HepG2 (cell line): ENCODE measurements around the gene ATP2B2. TPM values are rescaled to one million over a fixed set of nuclear protein-coding genes. Genes with fewer than 3 reads are reported as not detected.

Source experiments
- ATAC-seq: fragments of 200-7000 bp; cut with Tn5 transposase; 3 replicates; pipeline ENCODE4 v1.9.1; 2020; ENCODE audit warnings: mild to moderate bottlenecking, moderate library complexity
- BruUV-seq: library from RNA; stranded (reverse); fragments of 400-500 nt; replicated peaks from 2 replicates; lab custom pipeline; 2021; lab: Mats Ljungman, UMichigan
- CTCF ChIA-PET: fragments of 300-600 bp; formaldehyde crosslinking; extraction: SDS; loops from one replicate; lab custom pipeline; 2021; ENCODE audit warnings: low total read pairs, inconsistent platforms, low intra/inter-chr PET ratio; lab: Yijun Ruan, JAX
- POLR2A ChIA-PET: fragments of 350-600 bp; sonication (Branson Sonifier 250); formaldehyde crosslinking; loops from one replicate; lab custom pipeline; 2020; ENCODE audit warnings: antibody characterized with exemption, inconsistent platforms; lab: Yijun Ruan, JAX
- DNase-seq: peaks from one replicate; pipeline ENCODE4 v3.0.0-alpha.2; 2015; ENCODE audit warnings: low spot score
- FAIRE-seq: peaks from 3 replicates; lab custom pipeline; 2011; peaks lifted over from hg19 to GRCh38; lab: Jason Lieb, UNC
- H2AFZ ChIP-seq: one replicate; pipeline ENCODE4 v1.6.1; 2011; ENCODE audit warnings: low read length, inconsistent platforms
- H3K27ac ChIP-seq: fragments of 300-600 bp; 3 replicates; pipeline ENCODE4 v1.8.0; 2011; ENCODE audit warnings: mixed run types, mild to moderate bottlenecking, mixed read lengths, low read length, inconsistent platforms; ENCODE audit not compliant: insufficient read depth; ENCODE audit errors: extremely low read length
- H3K27me3 ChIP-seq, 2 experiments: fragments of 200-600 bp in 1 of 2; 2 replicates in 1 of 2; 3 replicates in 1 of 2; pipeline versions ENCODE4 v1.6.0 to v1.8.0; 2011; ENCODE audit warnings: low read length in 2 of 2, mild to moderate bottlenecking in 2 of 2, moderate library complexity in 2 of 2, inconsistent platforms in 1 of 2; ENCODE audit not compliant: insufficient read depth in 2 of 2, control insufficient read depth in 1 of 2
- H3K36me3 ChIP-seq, 2 experiments: fragments of 200-600 bp in 1 of 2; replicated peaks in 1 of 2; 2 replicates in 1 of 2; 3 replicates in 1 of 2; pipeline versions ENCODE4 v1.5.1 to v1.8.0; 2011; ENCODE audit warnings: low read length in 2 of 2, inconsistent platforms in 1 of 2; ENCODE audit not compliant: insufficient read depth in 2 of 2, control insufficient read depth in 1 of 2
- H3K4me1 ChIP-seq: 2 replicates; pipeline ENCODE4 v1.5.1; 2012; ENCODE audit warnings: low read length, inconsistent platforms; ENCODE audit not compliant: insufficient read depth
- H3K4me2 ChIP-seq: 2 replicates; pipeline ENCODE4 v1.6.0; 2011; ENCODE audit warnings: low read depth, low read length, inconsistent platforms
- H3K4me3 ChIP-seq, 3 experiments: fragments of 200-600 bp in 1 of 3; sonication (generic), shearing (Covaris generic) in 1 of 3; replicated peaks in 1 of 3; 2 replicates each; pipeline ENCODE4 v1.5.1; 2011 to 2016; ENCODE audit warnings: low read length in 3 of 3, inconsistent platforms in 2 of 3, low read depth in 2 of 3, mild to moderate bottlenecking in 2 of 3, control low read depth in 1 of 3, mixed read lengths in 1 of 3; ENCODE audit not compliant: insufficient read depth in 1 of 3
- H3K79me2 ChIP-seq: one replicate; pipeline ENCODE4 v1.6.1; 2011; ENCODE audit warnings: low read length, inconsistent platforms; ENCODE audit not compliant: insufficient read depth
- H3K9ac ChIP-seq: 2 replicates; pipeline ENCODE4 v1.6.0; 2011; ENCODE audit warnings: mild to moderate bottlenecking, low read depth, low read length, inconsistent platforms; ENCODE audit not compliant: insufficient read depth
- H3K9me3 ChIP-seq: 2 replicates; pipeline ENCODE4 v1.5.1; 2012; ENCODE audit warnings: mild to moderate bottlenecking, low read length
- H4K20me1 ChIP-seq: 2 replicates; pipeline ENCODE4 v1.6.0; 2011; ENCODE audit warnings: inconsistent platforms, mild to moderate bottlenecking, low read length, moderate library complexity; ENCODE audit not compliant: insufficient read depth
- ARHGAP35 ChIP-seq: sonication (generic); formaldehyde crosslinking; IDR thresholded peaks from 2 replicates; pipeline ENCODE4 v1.9.0; 2022; ENCODE audit warnings: mild to moderate bottlenecking, inconsistent platforms, moderate library complexity, missing genetic modification reagents, borderline replicate concordance
- ATF7-NPFF ChIP-seq: sonication (generic); formaldehyde crosslinking; IDR thresholded peaks from 2 replicates; pipeline ENCODE4 v1.8.1; 2023; ENCODE audit warnings: mild to moderate bottlenecking, low read depth, missing genetic modification reagents, moderate library complexity
- BRCA1 ChIP-seq: sonication (generic); formaldehyde crosslinking; IDR thresholded peaks from 2 replicates; pipeline ENCODE4 v1.4.0; 2020; ENCODE audit warnings: missing genetic modification reagents
- HDAC2 ChIP-seq: sonication (generic); formaldehyde crosslinking; IDR thresholded peaks from 2 replicates; pipeline ENCODE4 v1.4.0; 2020; ENCODE audit warnings: missing genetic modification reagents
- HIVEP1 ChIP-seq: sonication (generic); formaldehyde crosslinking; IDR thresholded peaks from 2 replicates; pipeline ENCODE4 v1.4.0; 2020; ENCODE audit warnings: mild to moderate bottlenecking, missing genetic modification reagents
- HNRNPLL ChIP-seq: fragments of 200-400 bp; formaldehyde crosslinking; IDR thresholded peaks from 2 replicates; pipeline ENCODE4 v1.6.1; 2017; ENCODE audit warnings: mild to moderate bottlenecking, low read depth, low read length; ENCODE audit not compliant: poor library complexity, severe bottlenecking
- KAT7 ChIP-seq: IDR thresholded peaks from 2 replicates; pipeline ENCODE4 v1.6.1; 2018; ENCODE audit warnings: borderline replicate concordance, missing compliant biosample characterization
- KDM4B ChIP-seq: sonication (generic); formaldehyde crosslinking; IDR thresholded peaks from 2 replicates; pipeline ENCODE4 v1.4.0; 2020; ENCODE audit warnings: missing genetic modification reagents
- MTF2 ChIP-seq: sonication (generic); formaldehyde crosslinking; IDR thresholded peaks from 2 replicates; pipeline ENCODE4 v1.5.0; 2020; ENCODE audit warnings: missing genetic modification reagents, borderline replicate concordance
- PAX8 ChIP-seq: sonication (generic); formaldehyde crosslinking; IDR thresholded peaks from 2 replicates; pipeline ENCODE4 v1.8.0; 2022; ENCODE audit warnings: mild to moderate bottlenecking, missing genetic modification reagents, borderline replicate concordance
- SIX4 ChIP-seq: sonication (generic); formaldehyde crosslinking; IDR thresholded peaks from 2 replicates; pipeline ENCODE4 v1.4.0; 2020; ENCODE audit warnings: missing genetic modification reagents
- SRF ChIP-seq: IDR thresholded peaks from 2 replicates; pipeline ENCODE4 v1.6.1; 2011; ENCODE audit warnings: mild to moderate bottlenecking, low read depth, low read length, moderate library complexity
- SSRP1 ChIP-seq: IDR thresholded peaks from 2 replicates; pipeline ENCODE4 v1.6.1; 2016; ENCODE audit warnings: control low read depth
- ZFP41 ChIP-seq: sonication (generic); formaldehyde crosslinking; IDR thresholded peaks from 2 replicates; pipeline ENCODE4 v1.4.0; 2020; ENCODE audit warnings: mild to moderate bottlenecking, missing genetic modification reagents, borderline replicate concordance
- ZNF224 ChIP-seq: sonication (generic); formaldehyde crosslinking; IDR thresholded peaks from 2 replicates; pipeline ENCODE4 v1.5.0; 2020; ENCODE audit warnings: mild to moderate bottlenecking, missing genetic modification reagents
- ZNF24 ChIP-seq: fragments of 450-650 bp; IDR thresholded peaks from 2 replicates; pipeline ENCODE4 v1.6.1; 2017; ENCODE audit warnings: antibody characterized with exemption, mild to moderate bottlenecking
- ZNF546 ChIP-seq: sonication (generic); formaldehyde crosslinking; conservative IDR thresholded peaks from 2 replicates; pipeline ENCODE4 v1.8.1; 2023; ENCODE audit warnings: mild to moderate bottlenecking, missing genetic modification reagents
- ZNF629 ChIP-seq: sonication (generic); formaldehyde crosslinking; conservative IDR thresholded peaks from 2 replicates; pipeline ENCODE4 v1.5.0; 2020; ENCODE audit warnings: missing genetic modification reagents
- ZNF878 ChIP-seq: sonication (generic); formaldehyde crosslinking; IDR thresholded peaks from 2 replicates; pipeline ENCODE4 v1.8.1; 2023; ENCODE audit warnings: mild to moderate bottlenecking, missing genetic modification reagents, moderate library complexity
- ZSCAN21 ChIP-seq: sonication (generic); formaldehyde crosslinking; IDR thresholded peaks from 2 replicates; pipeline ENCODE4 v1.8.0; 2022; ENCODE audit warnings: mild to moderate bottlenecking, missing genetic modification reagents, moderate library complexity, borderline replicate concordance
- WGBS: methylation state at CpG from one replicate; pipeline ENCODE4 v1.1.6; 2017; ENCODE audit warnings: low lambda C conversion rate; 5-methylcytosine and 5-hydroxymethylcytosine counted together
- in situ Hi-C: cut with HindIII; loops from 2 replicates; pipeline ENCODE4 v1.10.0; 2017; ENCODE audit warnings: low pct_unique_long_range_greater_than_20kb; ENCODE audit not compliant: extremely low pct_ligation_motif_present
- intact Hi-C: fragments of 100-400 bp; cut with micrococcal nuclease; formaldehyde crosslinking; loops from one replicate; pipeline ENCODE4 v1.10.0; 2022; ENCODE audit not compliant: unreplicated experiment
- polyA plus RNA-seq, 8 experiments: library from polyadenylated mRNA; depleted of rRNA in 3 of 8; stranded (reverse) in 7 of 8; unstranded in 1 of 8; fragments of >200 nt; fragmentation: Illumina TruSeq in 4 of 8; extraction: Trizol in 4 of 8; gene quantifications; 2 replicates each; pipeline versions ENCODE4 v1.2.1 to v1.2.3, GENCODE V29; 2011 to 2016; ENCODE audit warnings: low read depth in 4 of 8, missing spikeins in 1 of 8, mixed read lengths in 1 of 8; ENCODE audit not compliant: insufficient read depth in 1 of 8
- total RNA-seq, 5 experiments: library from RNA; depleted of rRNA; stranded (reverse); fragments of >200 nt; fragmentation: Illumina TruSeq; extraction: Trizol; gene quantifications; 2 replicates each; pipeline ENCODE4 v1.2.3, GENCODE V29; 2016; ENCODE audit warnings: low read depth in 1 of 5
- TF ChIP-seq, protein P1 (sequence below): sonication (generic); formaldehyde crosslinking; IDR thresholded peaks from 2 replicates; pipeline ENCODE4 v1.5.0; 2020; ENCODE audit warnings: missing genetic modification reagents

The ATP2B2 gene
- total and polyA plus RNA-seq, 2 of the 13 experiments (the other 11 are each of a cell fraction or from before 2014, with no cell fraction given): 1.5 to 2.3 TPM

DNA sequence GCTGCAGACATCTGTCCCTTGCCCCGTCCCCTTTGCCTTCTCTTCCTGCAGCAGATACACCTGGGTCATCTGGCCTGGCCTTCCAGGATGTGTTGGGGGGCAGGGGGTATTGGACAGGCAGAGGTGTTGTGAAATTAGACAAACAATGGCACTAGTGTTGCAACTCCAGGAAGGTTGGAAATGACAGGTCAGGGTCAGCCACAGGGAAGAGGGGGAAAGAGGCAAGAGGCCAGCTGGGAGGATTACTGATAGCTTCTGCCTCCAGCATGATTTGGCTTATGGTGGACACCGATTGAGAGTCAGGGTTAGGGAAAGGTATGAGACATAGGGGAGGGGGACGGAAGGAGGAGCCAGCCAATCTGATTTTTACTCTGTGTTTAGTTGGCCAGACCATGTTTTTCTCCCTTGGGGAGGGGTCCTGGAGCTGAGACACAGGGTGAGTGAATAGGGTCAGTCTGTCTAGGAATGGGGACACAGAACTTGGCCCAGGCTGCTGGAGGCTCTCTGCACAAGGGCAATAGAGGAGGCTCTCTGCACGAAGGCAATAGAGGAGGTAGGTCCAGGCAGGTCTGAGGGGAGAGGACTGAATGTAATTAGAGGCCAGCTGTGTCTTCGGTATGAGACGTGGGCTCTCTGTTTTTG, 3.4 kb upstream of the ATP2B2 start (continued):
- peak; percentile 97 for TF ChIP-seq HDAC2 (CRISPR knock-in tag)
- TF ChIP-seq BRCA1: no peak
- peak; percentile 75; the same call in 1 of the 2 replicates for TF ChIP-seq SIX4
- TF ChIP-seq ZNF24: no peak
- peak; percentile 92 for TF ChIP-seq ZNF878 (CRISPR knock-in tag)
- TF ChIP-seq ATF7-NPFF: peak; percentile 72; the same call in 1 of the 2 replicates
- no peak for TF ChIP-seq ZFP41 (CRISPR knock-in tag)

DNA sequence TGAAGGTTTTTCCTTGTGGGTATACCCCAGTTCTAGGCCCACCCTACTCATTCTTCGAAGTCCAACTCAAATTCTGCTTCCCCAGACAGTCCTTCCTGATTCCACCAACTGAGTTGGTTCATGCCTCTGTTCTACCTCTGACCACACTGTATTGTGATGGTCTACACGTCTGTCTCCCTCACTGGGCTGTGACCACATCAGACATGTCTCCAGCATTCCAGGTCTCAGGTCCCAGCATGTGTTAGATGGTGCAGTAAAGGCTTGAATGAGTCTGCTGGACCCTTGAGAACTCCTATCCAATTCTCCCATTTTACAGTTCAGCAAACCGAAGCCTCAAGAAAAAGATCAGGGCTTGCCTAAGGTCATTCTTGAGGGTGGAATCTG, 2.8 kb upstream of the ATP2B2 start:
- Histone ChIP-seq H4K20me1 (no peaks in the 10 kb centered on the region), H2AFZ (no peak overlapping the region), H3K4me1 (peaks cover 95% of the 10 kb centered on the region), H3K4me2 (peak overlapping the region; percentile 70), H3K9me3 (no peaks in the 10 kb centered on the region), H3K36me3 (no peaks in the 10 kb centered on the region), H3K27me3 (peaks cover 0 to 10% of the 10 kb centered on the region in 2 experiments; a peak in 3 of 5 replicates), H3K79me2 (no peaks in the 10 kb centered on the region), H3K9ac (peak overlapping the region; percentile 32; the same call in 1 of the 2 replicates), H3K27ac (peak overlapping the region; percentile 75), H3K4me3 (peak overlapping the region in 1 of 3 experiments; percentile 53; a peak in 2 of 6 replicates)
- ChIA-PET POLR2A (no interaction called here), CTCF (no interaction called here)
- 3% methylated on average over 3 of the region's 3 CpGs for WGBS
- FAIRE-seq (no peak), DNase-seq (peak; percentile 42), ATAC-seq (peak; percentile 59)
- BruUV-seq: no TSS peak
- in situ Hi-C loops: no loop called here
- TF ChIP-seq SSRP1 (CRISPR knock-in tag) (0 out of 2 replicates have a peak, but pooled peaks have one; percentile 19), KDM4B (CRISPR knock-in tag) (no peak), ZNF629 (CRISPR knock-in tag) (peak; percentile 80), MTF2 (CRISPR knock-in tag) (0 out of 2 replicates have a peak, but pooled peaks have one; percentile 23), SRF (no peak), PAX8 (CRISPR knock-in tag) (0 out of 2 replicates have a peak, but pooled peaks have one; percentile 46), ZNF224 (CRISPR knock-in tag) (0 out of 2 replicates have a peak, but pooled peaks have one; percentile 37), HNRNPLL (no peak), ZSCAN21 (CRISPR knock-in tag) (0 out of 2 replicates have a peak, but pooled peaks have one; percentile 67), HIVEP1 (CRISPR knock-in tag) (no peak), ARHGAP35 (CRISPR knock-in tag) (0 out of 2 replicates have a peak, but pooled peaks have one; percentile 17), KAT7 (0 out of 2 replicates have a peak, but pooled peaks have one; percentile 1), ZNF546 (0 out of 2 replicates have a peak, but pooled peaks have one; percentile 21)
- TF ChIP-seq, protein P1, sequence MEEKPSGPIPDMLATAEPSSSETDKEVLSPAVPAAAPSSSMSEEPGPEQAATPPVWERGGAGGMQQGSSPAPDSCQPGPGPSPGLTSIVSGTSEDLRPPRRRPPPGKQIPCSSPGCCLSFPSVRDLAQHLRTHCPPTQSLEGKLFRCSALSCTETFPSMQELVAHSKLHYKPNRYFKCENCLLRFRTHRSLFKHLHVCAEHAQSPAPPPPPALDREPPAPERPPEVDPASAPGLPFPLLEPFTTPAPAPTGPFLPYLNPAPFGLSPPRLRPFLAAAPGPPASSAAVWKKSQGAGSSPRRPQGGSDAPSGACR (CRISPR knock-in tag): no peak
- intact Hi-C loops: no loop called here
